Tibial nerve (tissue), 4 donors: Measurements from ENCODE around the gene CDYL. TPM values are rescaled to one million over a fixed set of nuclear protein-coding genes. Genes with fewer than 3 reads are reported as not detected.

Experiments
- DNase-seq, 2 donors: peaks; one replicate each; pipeline ENCODE4 v3.0.0-alpha.2; 2019; ENCODE audit warnings: low spot score in 2 of 2
- H3K27ac ChIP-seq, 4 donors: fragments of 200-600 bp; sonication (generic) in 3 of 4; one replicate each; pipeline ENCODE4 v1.5.1; 2017 to 2019; ENCODE audit warnings: mild to moderate bottlenecking in 1 of 4
- H3K27me3 ChIP-seq, 2 donors: fragments of 200-600 bp; sonication (generic) in 1 of 2; one replicate each; pipeline versions ENCODE4 v1.5.1 to v1.6.0; 2017 to 2019
- H3K36me3 ChIP-seq, 3 donors: fragments of 200-600 bp; sonication (generic); one replicate each; pipeline ENCODE4 v1.5.1; 2018 to 2019
- H3K4me1 ChIP-seq, 4 donors: fragments of 200-600 bp; sonication (generic) in 3 of 4; one replicate each; pipeline ENCODE4 v1.5.1; 2017 to 2019
- H3K4me3 ChIP-seq, 4 donors: fragments of 200-600 bp; sonication (generic) in 3 of 4; one replicate each; pipeline ENCODE4 v1.5.1; 2017 to 2019; ENCODE audit warnings: mild to moderate bottlenecking in 1 of 4, moderate library complexity in 1 of 4
- H3K9me3 ChIP-seq, 4 donors: fragments of 200-600 bp; sonication (generic) in 3 of 4; one replicate each; pipeline ENCODE4 v1.5.1; 2017 to 2019
- EP300 ChIP-seq, 2 donors: sonication (generic); formaldehyde crosslinking; IDR thresholded peaks; one replicate each; pipeline ENCODE4 v1.6.1; 2017; ENCODE audit warnings: antibody characterized with exemption in 2 of 2, mild to moderate bottlenecking in 1 of 2
- POLR2A ChIP-seq, 2 donors: fragments of 450-650 bp; IDR thresholded peaks; one replicate each; pipeline ENCODE4 v1.6.1; 2017; ENCODE audit warnings: antibody characterized with exemption in 2 of 2, mild to moderate bottlenecking in 2 of 2, moderate library complexity in 2 of 2
- WGBS, 2 donors: methylation state at CpG; one replicate each; pipeline ENCODE4 v1.1.5; 2018; 5-methylcytosine and 5-hydroxymethylcytosine counted together
- total RNA-seq, 4 donors: library from RNA; depleted of rRNA; stranded (reverse); fragments of >200 nt; gene quantifications; one replicate each; pipeline ENCODE4 v1.1.0, GENCODE V29; 2016
- TF ChIP-seq, protein P1 (sequence below), 5 experiments: fragments of 200-600 bp in 3 of 5; fragments of 450-650 bp in 2 of 5; sonication (generic) in 3 of 5; IDR thresholded peaks; one replicate each; pipeline ENCODE4 v1.5.1; 2016 to 2019; ENCODE audit warnings: antibody characterized with exemption in 5 of 5, mild to moderate bottlenecking in 3 of 5, moderate library complexity in 2 of 5

The CDYL gene
- total RNA-seq, 4 donors from 2014 or later, result 20.3 to 37.5 (median 31.7) TPM

DNA sequence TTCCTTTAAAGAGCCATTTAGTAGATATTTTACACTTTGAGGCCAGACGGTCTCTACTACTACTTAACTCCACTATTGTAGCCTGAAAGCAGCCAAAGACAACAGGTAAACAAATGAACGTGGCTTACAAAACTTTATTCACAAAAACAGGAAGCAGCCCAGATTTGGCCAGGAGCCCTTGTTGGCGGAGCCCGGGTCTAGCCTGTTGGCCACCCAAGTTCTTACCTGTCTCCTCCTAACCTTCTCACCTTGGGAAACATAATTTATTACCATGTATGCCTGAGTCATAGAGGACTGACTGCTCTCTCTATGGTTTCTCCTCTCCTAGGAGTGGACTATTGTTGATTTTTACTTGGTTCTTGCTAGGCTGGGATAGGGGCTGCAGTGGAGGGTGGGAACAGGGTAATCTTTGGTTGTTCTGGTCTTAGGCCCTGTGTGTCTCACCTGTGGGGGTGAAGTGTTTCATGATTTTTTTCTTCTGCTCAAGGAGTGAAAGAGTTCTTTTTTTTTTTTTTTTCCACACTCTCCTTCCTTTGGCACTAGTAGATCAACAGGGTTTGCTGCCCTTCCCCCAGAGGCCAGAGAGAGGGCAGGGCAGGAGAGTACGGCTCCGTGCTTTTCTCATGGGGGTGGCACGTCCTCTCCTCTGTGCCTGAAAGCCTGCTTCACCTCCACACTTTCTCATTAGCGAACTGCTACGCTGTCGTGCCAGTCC is 137.7 kb downstream of the CDYL start:
- H3K4me1 ChIP-seq, result peaks cover 0 to 27% (median 2%) of the 10 kb centered on the region in 4 donors
- peaks cover 0 to 20% (median 0%) of the 10 kb centered on the region in 3 donors for H3K36me3 ChIP-seq
- H3K4me3 ChIP-seq, result no peak overlapping the region
- no peak for DNase-seq
- H3K9me3 ChIP-seq, result no peaks in the 10 kb centered on the region
- 48 to 61% methylated on average over 10 of the region's 10 CpGs for WGBS, 2 donors
- TF ChIP-seq, protein P1, sequence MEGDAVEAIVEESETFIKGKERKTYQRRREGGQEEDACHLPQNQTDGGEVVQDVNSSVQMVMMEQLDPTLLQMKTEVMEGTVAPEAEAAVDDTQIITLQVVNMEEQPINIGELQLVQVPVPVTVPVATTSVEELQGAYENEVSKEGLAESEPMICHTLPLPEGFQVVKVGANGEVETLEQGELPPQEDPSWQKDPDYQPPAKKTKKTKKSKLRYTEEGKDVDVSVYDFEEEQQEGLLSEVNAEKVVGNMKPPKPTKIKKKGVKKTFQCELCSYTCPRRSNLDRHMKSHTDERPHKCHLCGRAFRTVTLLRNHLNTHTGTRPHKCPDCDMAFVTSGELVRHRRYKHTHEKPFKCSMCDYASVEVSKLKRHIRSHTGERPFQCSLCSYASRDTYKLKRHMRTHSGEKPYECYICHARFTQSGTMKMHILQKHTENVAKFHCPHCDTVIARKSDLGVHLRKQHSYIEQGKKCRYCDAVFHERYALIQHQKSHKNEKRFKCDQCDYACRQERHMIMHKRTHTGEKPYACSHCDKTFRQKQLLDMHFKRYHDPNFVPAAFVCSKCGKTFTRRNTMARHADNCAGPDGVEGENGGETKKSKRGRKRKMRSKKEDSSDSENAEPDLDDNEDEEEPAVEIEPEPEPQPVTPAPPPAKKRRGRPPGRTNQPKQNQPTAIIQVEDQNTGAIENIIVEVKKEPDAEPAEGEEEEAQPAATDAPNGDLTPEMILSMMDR (IDR thresholded peaks at IDR 0.05), result no peak
- TF ChIP-seq EP300 (IDR thresholded peaks at IDR 0.05) (no peak), POLR2A (IDR thresholded peaks at IDR 0.05) (no peak)
- H3K27ac ChIP-seq, result no peak overlapping the region
- no peaks in the 10 kb centered on the region for H3K27me3 ChIP-seq

DNA sequence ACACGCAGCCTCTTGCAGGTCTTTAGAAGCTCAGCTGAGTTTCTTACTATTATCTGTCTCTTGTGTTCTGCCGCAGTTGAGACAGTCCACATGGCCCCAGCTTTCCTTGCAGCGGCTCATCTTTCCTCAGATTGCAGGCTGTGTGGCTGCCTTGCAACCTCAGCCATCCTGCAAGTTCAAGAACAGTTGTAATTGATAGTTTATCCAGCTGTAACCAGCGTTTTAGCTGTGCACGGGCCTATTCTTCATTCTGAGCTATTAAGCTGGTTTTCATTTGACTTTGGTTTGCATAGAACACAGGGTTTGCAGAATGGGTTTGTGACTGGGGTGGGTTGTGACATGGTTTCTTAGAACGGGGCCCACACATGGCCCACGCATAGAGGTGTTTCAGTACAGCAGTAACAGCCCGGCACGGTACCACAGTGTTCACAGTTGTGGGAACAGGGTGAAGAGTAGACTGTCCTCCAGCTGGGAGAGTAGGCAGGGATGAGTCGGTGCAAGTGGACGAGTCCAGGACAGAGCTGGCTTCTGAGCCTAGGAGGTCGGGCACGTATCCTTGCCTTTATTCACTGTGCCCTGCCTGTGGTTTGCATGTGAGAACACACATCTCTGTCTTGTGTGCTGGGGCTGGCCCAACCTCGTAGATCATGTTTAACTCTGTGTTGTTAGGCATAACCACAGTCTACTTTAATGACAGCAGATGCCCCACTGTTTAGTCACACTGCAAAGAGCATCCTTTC is 138.4 kb downstream of the CDYL start:
- no peak overlapping the region for H3K27ac ChIP-seq
- no peaks in the 10 kb centered on the region for H3K27me3 ChIP-seq
- no peaks in the 10 kb centered on the region for H3K9me3 ChIP-seq
- DNase-seq, result no peak
- peaks cover 0 to 27% (median 2%) of the 10 kb centered on the region in 4 donors for H3K4me1 ChIP-seq
- TF ChIP-seq, protein P1 (IDR thresholded peaks at IDR 0.05), result no peak
- no peak for TF ChIP-seq POLR2A (IDR thresholded peaks at IDR 0.05)
- no peak for TF ChIP-seq EP300 (IDR thresholded peaks at IDR 0.05)
- 51 to 54% methylated on average over 11 to 14 of the region's 14 CpGs for WGBS, 2 donors
- no peak overlapping the region for H3K4me3 ChIP-seq
- H3K36me3 ChIP-seq, result peaks cover 0 to 13% (median 0%) of the 10 kb centered on the region in 3 donors

DNA sequence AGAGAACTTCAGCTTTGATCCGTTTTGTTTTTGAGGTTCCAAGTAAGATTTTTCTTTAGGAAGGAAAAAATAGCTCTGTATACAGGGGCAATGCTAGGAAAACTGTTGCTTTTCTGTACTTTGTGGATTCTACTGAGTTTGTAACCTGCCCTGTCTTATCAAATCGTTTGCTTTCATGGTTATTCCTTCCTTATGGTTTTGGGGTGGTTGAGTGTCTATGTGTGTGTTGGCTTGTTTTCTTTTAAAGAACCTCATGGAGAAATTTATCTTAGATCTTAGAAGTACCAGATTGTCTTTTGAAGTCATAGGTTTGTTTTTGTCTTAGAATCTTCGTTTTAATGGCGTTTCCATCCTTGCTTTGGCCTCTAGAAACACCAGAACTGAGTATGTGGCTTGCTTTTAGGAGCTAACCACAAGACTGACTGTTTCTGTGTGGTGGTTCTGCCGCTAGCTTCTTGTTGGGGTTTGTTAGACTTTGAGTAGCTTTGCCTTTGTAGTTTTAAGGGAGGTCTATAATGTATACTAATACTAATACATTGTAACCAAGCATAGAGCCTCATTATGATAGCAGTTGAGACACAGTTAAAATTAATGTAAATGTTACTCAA is 140.9 kb downstream of the CDYL start:
- no peak for TF ChIP-seq POLR2A (IDR thresholded peaks at IDR 0.05)
- no peak for TF ChIP-seq EP300 (IDR thresholded peaks at IDR 0.05)
- TF ChIP-seq, protein P1 (IDR thresholded peaks at IDR 0.05), result no peak
- no peak for DNase-seq
- H3K9me3 ChIP-seq, result no peaks in the 10 kb centered on the region
- no peak overlapping the region for H3K4me3 ChIP-seq
- H3K36me3 ChIP-seq, result peaks cover 0 to 4% (median 0%) of the 10 kb centered on the region in 3 donors
- peaks cover 0 to 27% (median 2%) of the 10 kb centered on the region in 4 donors for H3K4me1 ChIP-seq
- 53 to 57% methylated on average over 5 of the region's 5 CpGs for WGBS, 2 donors
- H3K27ac ChIP-seq, result no peak overlapping the region
- no peaks in the 10 kb centered on the region for H3K27me3 ChIP-seq

DNA sequence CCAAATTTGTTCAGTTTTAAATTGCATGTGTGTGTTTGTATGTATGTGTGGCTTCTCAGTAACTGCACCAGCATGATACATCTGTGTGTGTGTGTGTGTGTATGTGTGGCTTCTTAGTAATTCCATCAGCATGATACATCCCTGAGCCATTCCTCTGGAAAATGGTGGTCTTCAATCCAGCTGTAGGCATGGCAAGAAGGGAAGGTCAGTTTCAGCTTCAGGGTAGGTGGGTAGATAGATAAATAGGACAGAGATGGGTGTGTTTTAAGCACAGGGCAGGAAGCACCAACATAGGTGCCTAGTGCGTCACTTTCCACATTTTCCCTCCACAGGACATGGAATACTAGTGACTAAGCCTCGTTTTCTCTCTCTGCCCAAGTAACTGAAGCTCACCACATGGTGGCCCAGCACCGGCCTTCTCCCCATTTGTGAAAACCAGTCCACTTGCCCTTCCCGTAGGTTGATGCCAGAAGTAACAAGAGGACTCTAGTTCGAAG is 144.8 kb downstream of the CDYL start:
- 91 to 94% methylated on average over 5 of the region's 5 CpGs for WGBS, 2 donors
- no peak for DNase-seq
- Histone ChIP-seq H3K27me3 (no peaks in the 10 kb centered on the region), H3K4me1 (no peaks in the 10 kb centered on the region), H3K27ac (no peak overlapping the region), H3K9me3 (no peaks in the 10 kb centered on the region), H3K36me3 (no peaks in the 10 kb centered on the region), H3K4me3 (no peak overlapping the region)
- TF ChIP-seq POLR2A (IDR thresholded peaks at IDR 0.05) (no peak), EP300 (IDR thresholded peaks at IDR 0.05) (no peak)
- TF ChIP-seq, protein P1 (IDR thresholded peaks at IDR 0.05), result no peak
